ENCODE data around the gene SYNDIG1L. TPM values are rescaled to one million over a fixed set of nuclear protein-coding genes. Genes with fewer than 3 reads are reported as not detected.

SYNDIG1L gene
- total and polyA plus RNA-seq, 2 of the 13 experiments (the other 11 are each of a cell fraction or from before 2014, with no cell fraction given): 0.04 TPM; not detected in 1

DNA sequence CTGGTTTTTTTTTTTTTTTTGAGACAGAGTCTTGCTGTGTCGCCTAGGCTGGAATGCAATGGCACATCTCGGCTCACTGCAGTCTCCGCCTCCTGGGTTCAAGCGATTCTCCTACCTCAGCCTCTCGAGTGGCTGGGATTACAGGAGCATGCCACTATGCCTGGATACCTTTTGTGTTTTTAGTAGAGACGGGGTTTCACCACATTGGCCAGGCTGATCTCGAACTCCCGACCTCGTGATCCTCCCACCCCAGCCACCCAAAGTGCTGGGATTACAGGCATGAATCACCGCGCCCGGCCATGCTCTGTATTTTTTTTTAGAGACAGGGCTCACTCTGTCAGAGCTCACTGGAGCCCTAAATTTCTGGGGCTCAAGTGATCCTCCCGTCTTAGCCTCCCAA lies 45.2 kb downstream of the SYNDIG1L start:
- no peak overlapping the region for H3K9ac ChIP-seq (ENCODE audit: insufficient read depth, low read depth, low read length)
- ChIA-PET POLR2A (no interaction called here), CTCF (ENCODE audit: low intra/inter-chr PET ratio, low total read pairs) (no interaction called here)
- H3K79me2 ChIP-seq (ENCODE audit: insufficient read depth, low read length): no peaks in the 10 kb centered on the region
- DNase-seq (ENCODE audit: low spot score) (no peak), FAIRE-seq (no peak), ATAC-seq (no peak)
- H3K4me1 ChIP-seq (ENCODE audit: insufficient read depth, low read length): no peaks in the 10 kb centered on the region
- no peaks in the 10 kb centered on the region for H3K9me3 ChIP-seq (ENCODE audit: low read length)
- H3K27ac ChIP-seq (ENCODE audit: extremely low read length, insufficient read depth, low read length): no peak overlapping the region
- H2AFZ ChIP-seq (ENCODE audit: low read length): no peak overlapping the region
- intact Hi-C loops (cut with micrococcal nuclease; ENCODE audit: unreplicated experiment): no loop called here
- no peak overlapping the region for H3K4me3 ChIP-seq (replicated peaks in 1 of 3; ENCODE audit: insufficient read depth in 1 of 3, low read depth in 2 of 3, low read length in 3 of 3)
- in situ Hi-C loops (cut with HindIII; ENCODE audit: extremely low pct_ligation_motif_present, low pct_unique_long_range_greater_than_20kb): no loop called here
- H3K27me3 ChIP-seq (ENCODE audit: control insufficient read depth in 1 of 2, insufficient read depth in 2 of 2, low read length in 2 of 2): no peaks in the 10 kb centered on the region; a peak in 1 of 5 replicates
- no peak overlapping the region for H3K4me2 ChIP-seq (ENCODE audit: low read depth, low read length)
- no peaks in the 10 kb centered on the region for H3K36me3 ChIP-seq (replicated peaks in 1 of 2; ENCODE audit: control insufficient read depth in 1 of 2, insufficient read depth in 2 of 2, low read length in 2 of 2)
- no TSS peak for BruUV-seq (replicated peaks)
- WGBS (ENCODE audit: low lambda C conversion rate): 76% methylated on average over 12 of the region's 13 CpGs
- no peaks in the 10 kb centered on the region for H4K20me1 ChIP-seq (ENCODE audit: insufficient read depth, low read length)
- TF ChIP-seq ZNF101 (CRISPR knock-in tag; IDR thresholded peaks at IDR 0.05; ENCODE audit: borderline replicate concordance, low read depth) (no peak), KDM6A (CRISPR knock-in tag; IDR thresholded peaks at IDR 0.05; ENCODE audit: low read depth) (no peak), GMEB2 (CRISPR knock-in tag; IDR thresholded peaks at IDR 0.05; ENCODE audit: low read depth) (no peak), IRX3 (CRISPR knock-in tag; IDR thresholded peaks at IDR 0.05; ENCODE audit: borderline replicate concordance, low read depth) (no peak), XBP1 (CRISPR knock-in tag; IDR thresholded peaks at IDR 0.05) (no peak), DR1 (CRISPR knock-in tag; IDR thresholded peaks at IDR 0.05) (no peak), ZNF546 (CRISPR knock-in tag; conservative IDR thresholded peaks at IDR 0.05) (no peak), ZNF614 (CRISPR knock-in tag; IDR thresholded peaks at IDR 0.05; ENCODE audit: borderline replicate concordance) (no peak), SRF (IDR thresholded peaks at IDR 0.05; ENCODE audit: low read depth, low read length) (no peak), UBTF (CRISPR knock-in tag; IDR thresholded peaks at IDR 0.05) (no peak), IKZF4 (CRISPR knock-in tag; IDR thresholded peaks at IDR 0.05; ENCODE audit: borderline replicate concordance, low read depth, not compliant biosample characterization) (no peak), ZNF776 (CRISPR knock-in tag; IDR thresholded peaks at IDR 0.05) (no peak), PRDM4 (CRISPR knock-in tag; IDR thresholded peaks at IDR 0.05; ENCODE audit: borderline replicate concordance) (no peak)
- TF ChIP-seq, protein P1, sequence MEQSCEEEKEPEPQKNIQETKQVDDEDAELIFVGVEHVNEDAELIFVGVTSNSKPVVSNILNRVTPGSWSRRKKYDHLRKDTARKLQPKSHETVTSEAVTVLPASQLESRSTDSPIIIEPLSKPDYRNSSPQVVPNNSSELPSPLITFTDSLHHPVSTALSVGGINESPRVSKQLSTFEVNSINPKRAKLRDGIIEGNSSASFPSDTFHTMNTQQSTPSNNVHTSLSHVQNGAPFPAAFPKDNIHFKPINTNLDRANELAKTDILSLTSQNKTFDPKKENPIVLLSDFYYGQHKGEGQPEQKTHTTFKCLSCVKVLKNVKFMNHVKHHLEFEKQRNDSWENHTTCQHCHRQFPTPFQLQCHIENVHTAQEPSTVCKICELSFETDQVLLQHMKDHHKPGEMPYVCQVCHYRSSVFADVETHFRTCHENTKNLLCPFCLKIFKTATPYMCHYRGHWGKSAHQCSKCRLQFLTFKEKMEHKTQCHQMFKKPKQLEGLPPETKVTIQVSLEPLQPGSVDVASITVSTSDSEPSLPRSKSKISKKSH (CRISPR knock-in tag; IDR thresholded peaks at IDR 0.05; ENCODE audit: borderline replicate concordance): no peak
- TF ChIP-seq, protein P2, sequence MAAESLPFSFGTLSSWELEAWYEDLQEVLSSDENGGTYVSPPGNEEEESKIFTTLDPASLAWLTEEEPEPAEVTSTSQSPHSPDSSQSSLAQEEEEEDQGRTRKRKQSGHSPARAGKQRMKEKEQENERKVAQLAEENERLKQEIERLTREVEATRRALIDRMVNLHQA (CRISPR knock-in tag; IDR thresholded peaks at IDR 0.05): no peak
- TF ChIP-seq, protein P3, sequence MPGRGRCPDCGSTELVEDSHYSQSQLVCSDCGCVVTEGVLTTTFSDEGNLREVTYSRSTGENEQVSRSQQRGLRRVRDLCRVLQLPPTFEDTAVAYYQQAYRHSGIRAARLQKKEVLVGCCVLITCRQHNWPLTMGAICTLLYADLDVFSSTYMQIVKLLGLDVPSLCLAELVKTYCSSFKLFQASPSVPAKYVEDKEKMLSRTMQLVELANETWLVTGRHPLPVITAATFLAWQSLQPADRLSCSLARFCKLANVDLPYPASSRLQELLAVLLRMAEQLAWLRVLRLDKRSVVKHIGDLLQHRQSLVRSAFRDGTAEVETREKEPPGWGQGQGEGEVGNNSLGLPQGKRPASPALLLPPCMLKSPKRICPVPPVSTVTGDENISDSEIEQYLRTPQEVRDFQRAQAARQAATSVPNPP (CRISPR knock-in tag; IDR thresholded peaks at IDR 0.05): no peak
